Measurements from ENCODE around the gene COPS7B. TPM values are rescaled to one million over a fixed set of nuclear protein-coding genes. Genes with fewer than 3 reads are reported as not detected.
"Not testable (repeated sequence)": the region's sequence is repeated elsewhere in the genome, so short reads cannot be mapped to it uniquely, and the experiment has no call there.

Gene COPS7B
- total and polyA plus RNA-seq, 12 donors, result 15.9 to 25.3 (median 19.0) TPM

DNA sequence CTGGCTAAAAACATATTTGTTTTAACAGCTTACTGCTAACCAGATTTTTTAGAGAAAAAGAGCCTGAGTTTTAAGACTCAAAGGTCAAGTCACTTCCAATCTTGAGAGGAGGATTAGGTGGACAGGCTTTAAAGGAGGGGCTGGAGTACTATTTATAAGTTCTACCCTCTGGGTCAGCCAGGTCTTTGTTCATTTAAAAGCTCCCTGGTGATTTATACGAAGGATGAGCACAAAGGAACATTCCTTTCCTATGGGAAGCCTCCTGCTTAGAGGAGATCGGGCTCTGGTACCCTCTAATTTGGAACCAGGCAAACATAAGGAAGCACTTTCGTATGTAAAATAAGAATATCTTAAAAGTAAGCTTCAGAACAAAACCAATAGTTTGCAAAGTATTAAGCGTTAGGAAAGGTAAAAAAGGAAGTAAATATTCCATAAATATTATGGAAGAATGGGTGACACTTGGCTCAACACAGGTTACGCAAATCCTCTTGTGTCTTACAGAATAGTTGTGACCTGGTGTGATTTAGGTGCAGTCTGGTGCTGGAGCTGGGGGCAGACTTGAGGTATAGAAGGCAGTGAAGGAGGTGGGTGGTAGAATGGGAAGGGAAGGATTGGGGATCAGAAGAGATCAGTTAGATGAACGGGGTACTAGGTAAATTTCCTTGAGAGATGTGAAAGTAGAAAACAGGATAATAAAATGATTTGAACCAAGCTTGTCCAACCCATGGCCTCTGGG is 40.8 kb upstream of the COPS7B start:
- Histone ChIP-seq H3K27ac (no peak overlapping the region), H3K4me3 (no peak overlapping the region), H3K36me3 (no peaks in the 10 kb centered on the region), H3K4me1 (no peaks in the 10 kb centered on the region), H3K27me3 (no peaks in the 10 kb centered on the region), H3K9me3 (no peaks in the 10 kb centered on the region)
- no peak for ATAC-seq
- intact Hi-C loops (cut with DNase I), result no loop called here
- 79 to 80% methylated on average over 6 of the region's 6 CpGs for WGBS, 2 donors
- TF ChIP-seq CTCF (IDR thresholded peaks at IDR 0.05), result no peak
- no peak for DNase-seq

GRCh38 chr2:231748153-231748896 is 37.9 kb upstream of the COPS7B start:
- ATAC-seq; H3K4me1 ChIP-seq; H3K27me3 ChIP-seq; H3K27ac ChIP-seq; H3K4me3 ChIP-seq; DNase-seq; H3K9me3 ChIP-seq; H3K36me3 ChIP-seq; intact Hi-C loops (cut with DNase I): not testable (repeated sequence)
- WGBS, 2 donors, result 92 to 93% methylated on average over 6 of the region's 6 CpGs

DNA sequence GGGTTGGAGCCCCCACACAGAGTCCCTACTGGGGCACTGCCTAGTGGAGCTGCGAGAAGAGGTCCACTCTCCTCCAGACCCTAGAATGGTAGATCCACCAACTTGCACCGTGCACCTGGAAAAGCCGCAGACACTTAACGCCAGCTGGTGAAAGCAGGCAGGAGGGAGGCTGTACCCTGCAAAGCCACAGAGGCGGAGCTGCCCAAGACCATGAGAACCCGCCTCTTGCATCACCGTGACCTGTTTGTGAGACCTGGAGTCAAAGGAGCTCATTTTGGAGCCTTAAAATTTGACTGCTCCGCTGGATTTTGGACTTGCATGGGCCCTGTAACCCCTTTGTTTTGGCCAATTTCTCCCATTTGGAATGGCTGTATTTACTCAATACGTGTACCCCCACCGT is 37.2 kb upstream of the COPS7B start:
- H3K27ac ChIP-seq; H3K4me3 ChIP-seq; ATAC-seq; DNase-seq; H3K9me3 ChIP-seq; H3K4me1 ChIP-seq; intact Hi-C loops (cut with DNase I); H3K36me3 ChIP-seq; H3K27me3 ChIP-seq: not testable (repeated sequence)
- 95 to 96% methylated on average over 10 of the region's 10 CpGs for WGBS, 2 donors

DNA sequence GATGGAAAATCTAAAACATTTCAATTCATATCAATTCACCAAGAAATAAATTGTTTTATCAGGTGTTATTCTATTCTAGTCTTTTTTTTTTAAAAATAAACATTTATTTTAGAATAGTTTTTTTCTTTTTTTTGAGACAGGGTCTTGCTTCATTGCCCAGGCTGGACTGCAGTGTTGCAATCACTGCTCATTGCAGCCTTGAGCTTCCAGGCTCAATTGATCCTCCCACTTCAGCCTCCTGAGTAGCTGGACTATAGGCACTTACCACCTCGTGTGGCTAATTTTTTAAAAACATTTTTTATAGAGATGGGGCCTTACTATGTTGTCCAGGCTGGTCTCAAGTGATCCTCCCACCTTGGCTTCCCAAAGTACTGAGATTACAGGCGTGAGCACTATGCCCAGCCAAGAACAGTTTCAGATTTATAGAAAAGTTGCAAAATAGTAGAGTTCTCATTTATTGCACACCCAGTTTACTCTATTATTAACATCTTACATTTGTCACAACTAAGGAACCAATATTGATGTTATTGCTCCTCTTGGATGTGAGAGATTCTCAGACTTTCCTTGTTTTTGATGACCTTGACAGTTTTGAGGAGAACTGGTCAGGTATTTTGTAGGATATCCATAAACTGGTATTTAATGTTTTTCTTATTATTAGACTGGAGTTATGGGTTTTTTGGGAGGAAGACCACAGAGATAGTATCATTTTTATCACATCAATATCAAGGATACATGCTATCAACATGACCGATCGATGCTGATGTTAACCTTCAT is 35.0 kb upstream of the COPS7B start:
- Histone ChIP-seq H3K27me3 (no peaks in the 10 kb centered on the region), H3K9me3 (no peaks in the 10 kb centered on the region), H3K36me3 (no peaks in the 10 kb centered on the region), H3K27ac (no peak overlapping the region), H3K4me3 (no peak overlapping the region), H3K4me1 (no peaks in the 10 kb centered on the region)
- intact Hi-C loops (cut with DNase I), result no loop called here
- no peak for ATAC-seq
- no peak for TF ChIP-seq CTCF (IDR thresholded peaks at IDR 0.05)
- WGBS, 2 donors, result 89 to 93% methylated on average over 4 of the region's 4 CpGs
- no peak for DNase-seq

- no peaks in the 10 kb centered on the region for H3K9me3 ChIP-seq
- intact Hi-C loops (cut with DNase I), result no loop called here
- H3K4me1 ChIP-seq, result no peaks in the 10 kb centered on the region
- WGBS, 2 donors, result 96 to 97% methylated on average over 2 of the region's 2 CpGs
- no peak for TF ChIP-seq CTCF (IDR thresholded peaks at IDR 0.05)
- DNase-seq, result no peak
- H3K36me3 ChIP-seq, result no peaks in the 10 kb centered on the region
- H3K4me3 ChIP-seq, result no peak overlapping the region
- no peaks in the 10 kb centered on the region for H3K27me3 ChIP-seq
- H3K27ac ChIP-seq, result no peak overlapping the region
- no peak for ATAC-seq
Measured at GRCh38 chr2:231752061-231752460, 34.2 kb upstream of the COPS7B start.
